OCI-M1 (cell line): ENCODE measurements around the gene ETS1.

Source experiments
- DNase-seq: peaks from one replicate; lab custom pipeline; 2025; lab: John Stamatoyannopoulos, UW

ETS1 gene

DNA sequence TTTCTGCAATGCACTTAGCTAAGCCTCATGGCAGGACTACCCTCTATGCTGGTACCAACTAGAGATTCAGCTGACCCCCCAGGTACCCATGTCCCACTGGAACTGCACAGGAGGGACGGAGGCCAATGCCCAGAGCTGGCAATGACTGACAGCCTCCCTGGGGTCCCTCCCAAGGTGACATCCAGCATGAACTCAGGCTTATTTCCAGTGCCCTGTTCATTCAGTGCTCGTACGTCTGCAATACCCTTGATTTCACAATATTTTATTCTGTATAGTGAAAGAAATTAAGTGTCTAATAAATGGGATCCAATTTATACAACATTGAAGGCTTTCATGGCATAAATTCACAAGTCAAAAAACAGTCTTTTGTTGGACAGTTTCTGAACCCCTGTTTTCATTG is 20.2 kb downstream of the ETS1 start:
- DNase-seq = no peak

DNA sequence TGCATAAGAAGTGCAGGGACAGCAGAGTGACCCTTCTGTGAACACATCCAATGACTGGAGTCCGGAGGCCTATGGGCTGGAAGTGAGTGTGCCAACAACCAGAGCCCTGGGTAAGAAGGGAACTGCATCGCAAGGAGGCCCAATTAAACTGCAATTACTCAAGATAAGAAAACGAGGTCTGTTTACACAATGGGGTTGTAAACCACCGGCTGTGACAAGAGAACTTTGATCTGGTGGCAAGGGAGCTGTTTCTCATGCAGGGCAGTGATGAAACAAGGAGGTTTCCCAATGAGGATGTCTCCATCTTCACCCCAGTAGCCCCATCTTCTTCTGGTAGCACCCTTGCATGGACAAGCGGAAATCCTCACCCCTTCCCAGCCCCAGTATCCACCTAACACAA is 21.5 kb downstream of the ETS1 start:
- no peak for DNase-seq

- DNase-seq = no peak
These were observed 22.6 kb downstream of the ETS1 start for GRCh38 chr11:128564642-128565245.

DNA sequence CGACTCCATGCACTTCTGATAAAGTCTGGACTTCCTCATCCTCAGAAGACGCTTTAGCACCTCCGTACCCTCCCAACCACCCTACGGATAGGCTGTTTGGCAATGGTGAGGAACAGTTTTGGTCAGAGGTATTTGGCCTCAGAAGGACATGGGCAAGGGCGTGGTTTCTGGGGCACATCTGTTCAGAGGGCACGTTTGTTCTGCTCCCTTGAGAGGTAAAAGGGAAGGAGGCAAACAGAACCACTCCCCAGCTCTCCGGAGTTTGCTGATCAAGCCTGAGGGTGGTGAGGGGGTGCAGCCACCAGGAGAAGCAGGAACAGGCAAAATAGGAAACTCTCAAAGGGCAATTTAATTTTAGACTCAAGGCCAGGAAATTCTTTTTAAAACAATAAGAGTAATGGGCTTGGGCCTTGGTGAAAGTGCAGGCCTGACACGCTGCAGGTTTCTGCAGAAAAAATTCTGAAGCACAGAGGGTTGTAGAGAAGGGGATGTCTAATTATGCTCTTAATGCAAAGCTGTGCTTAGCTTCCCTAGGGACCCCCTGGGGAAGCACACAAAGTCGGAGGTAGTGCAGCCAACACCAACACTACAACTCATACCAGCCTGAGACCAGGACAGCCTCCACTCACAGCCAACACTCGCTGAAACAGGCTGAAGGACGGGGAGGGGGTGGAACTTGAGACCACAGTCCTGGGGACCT is 23.3 kb downstream of the ETS1 start:
- no peak for DNase-seq

DNA sequence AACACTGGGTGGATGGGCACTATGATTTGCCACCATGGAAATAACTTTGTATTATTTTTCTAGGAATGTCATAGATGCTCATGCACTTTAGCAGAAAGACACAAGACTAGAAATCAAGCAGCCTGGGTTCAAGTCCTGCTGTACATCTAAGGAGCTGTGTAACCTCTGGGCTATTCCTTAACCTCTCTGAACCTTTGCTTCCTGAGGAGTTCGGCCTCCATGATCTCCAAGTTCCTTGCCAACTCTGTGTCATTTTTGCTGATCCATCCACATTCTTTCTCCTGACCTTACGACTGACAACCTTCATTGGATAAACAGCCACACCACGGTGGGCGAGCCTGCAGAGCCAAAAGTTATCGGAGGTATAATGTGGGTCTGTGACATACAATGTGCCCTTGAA is 24.1 kb downstream of the ETS1 start:
- DNase-seq = no peak

DNA sequence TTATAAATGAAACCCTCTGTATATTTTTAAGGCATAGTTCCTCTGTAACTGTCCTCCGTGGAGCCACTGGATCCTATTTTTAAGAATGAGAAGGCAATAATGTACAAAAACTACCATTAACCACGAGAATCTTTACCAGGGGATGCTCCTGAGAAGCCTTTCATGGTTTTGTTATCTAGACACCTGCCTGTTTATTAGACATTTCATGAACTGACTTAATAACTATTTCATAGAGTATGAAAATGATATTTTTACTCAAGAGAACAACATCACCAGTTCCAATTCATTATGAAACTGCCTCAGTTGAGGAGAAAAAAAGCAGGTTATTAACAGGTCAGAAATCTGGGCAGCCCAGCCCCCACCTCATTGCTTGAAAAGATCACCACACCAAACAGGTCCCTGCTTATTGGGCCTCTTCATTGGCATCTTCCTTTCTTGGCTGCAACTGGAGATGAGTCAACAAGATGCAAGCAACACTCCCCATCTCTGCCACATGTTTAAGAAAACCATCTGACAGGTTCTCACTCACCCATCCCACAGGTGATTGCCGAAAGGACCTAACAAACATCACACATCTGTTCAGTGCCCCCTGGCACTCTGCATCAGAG is 27.8 kb downstream of the ETS1 start:
- no peak for DNase-seq

DNA sequence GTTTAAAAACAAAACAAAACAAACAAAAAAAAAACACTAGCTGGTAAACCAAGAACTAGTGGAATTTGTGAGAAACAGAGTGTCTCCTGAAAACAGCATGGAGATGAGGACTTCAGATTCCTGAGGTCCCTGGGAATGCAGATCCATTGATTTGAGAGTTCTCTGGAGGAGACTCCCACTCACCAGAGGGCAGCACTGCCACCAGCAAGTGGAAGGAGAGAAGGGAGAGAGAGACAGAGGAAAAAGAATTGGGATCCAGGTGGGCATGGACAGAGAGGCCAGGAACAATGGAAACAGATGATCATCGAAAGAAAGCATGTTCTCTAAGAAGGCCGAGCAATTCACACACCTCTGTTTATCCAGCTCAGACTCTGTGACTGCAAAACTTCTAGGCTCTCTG is 31.8 kb downstream of the ETS1 start:
- peak; percentile 19 for DNase-seq

DNA sequence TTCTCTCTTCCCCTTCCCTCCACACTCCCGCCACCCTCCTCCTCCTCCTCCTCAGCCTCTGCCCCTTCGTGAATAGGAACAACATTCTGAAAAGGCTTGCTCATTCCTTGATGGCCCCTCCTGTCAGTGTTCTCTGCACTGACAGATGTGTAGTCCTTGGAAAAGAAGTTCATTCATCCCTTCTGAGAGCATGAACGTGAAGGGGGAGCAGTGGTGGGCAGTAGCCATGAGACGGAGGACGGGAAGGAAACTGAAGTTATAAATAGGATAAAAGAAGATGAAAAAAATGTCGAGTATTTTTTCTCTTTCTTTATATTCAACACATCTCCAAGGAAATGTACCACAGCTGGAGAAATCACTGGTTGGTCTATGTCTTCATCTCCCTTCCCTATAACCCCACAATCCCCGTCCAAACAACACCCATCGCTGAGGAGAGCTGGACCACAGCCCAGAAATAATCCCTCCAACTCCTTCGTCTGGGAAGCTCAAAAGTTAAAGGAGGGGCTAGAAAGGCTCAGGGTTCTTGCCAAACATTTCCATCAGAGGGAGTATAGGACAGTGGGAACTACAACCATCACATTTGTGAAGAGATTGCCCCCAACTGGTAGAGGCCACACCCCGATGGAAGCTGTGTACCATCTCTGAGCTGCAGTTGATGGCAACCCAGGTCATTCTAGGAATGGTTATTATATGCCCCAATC is 33.5 kb downstream of the ETS1 start:
- no peak for DNase-seq

DNA sequence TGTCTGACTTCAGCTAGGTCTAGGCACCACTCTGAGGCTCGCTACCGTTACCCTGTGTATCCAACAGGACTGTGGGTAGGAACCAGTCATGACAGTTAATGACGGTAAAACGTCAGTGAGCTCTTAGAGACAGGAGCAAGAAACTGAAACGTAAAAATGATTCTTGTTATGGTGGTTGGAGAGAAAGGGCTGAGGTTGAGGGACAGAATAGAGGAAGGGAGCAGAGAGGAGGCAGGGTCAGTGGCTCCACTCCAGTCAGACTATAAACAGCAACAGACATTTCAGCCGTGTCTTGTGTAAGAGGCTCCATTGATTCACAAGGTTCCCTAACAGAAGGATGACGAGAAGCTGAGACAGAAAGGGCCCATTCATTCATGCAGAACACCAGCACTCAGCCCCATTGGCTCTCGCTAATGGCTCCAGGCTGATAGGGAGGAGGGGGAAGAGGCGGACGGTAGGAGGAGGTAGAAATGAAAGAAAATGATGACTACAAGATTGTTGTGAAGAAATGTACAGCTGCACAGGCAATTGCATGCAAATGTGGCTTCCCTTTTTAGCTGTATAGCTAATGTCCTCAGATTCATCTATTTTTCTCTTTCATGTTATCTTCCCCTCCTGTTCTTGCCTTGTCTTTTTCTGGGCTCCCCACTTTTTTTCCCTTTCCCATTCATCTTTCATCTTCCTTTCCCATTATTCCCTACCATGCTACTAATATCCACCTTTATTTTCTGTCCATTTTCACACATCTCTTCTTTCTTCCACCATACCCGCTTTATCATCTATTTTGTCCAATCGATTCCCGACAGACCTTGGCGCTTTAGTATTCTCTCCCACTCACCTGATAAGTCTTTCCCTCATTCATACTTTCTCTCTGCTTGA is 34.3 kb downstream of the ETS1 start:
- no peak for DNase-seq

DNA sequence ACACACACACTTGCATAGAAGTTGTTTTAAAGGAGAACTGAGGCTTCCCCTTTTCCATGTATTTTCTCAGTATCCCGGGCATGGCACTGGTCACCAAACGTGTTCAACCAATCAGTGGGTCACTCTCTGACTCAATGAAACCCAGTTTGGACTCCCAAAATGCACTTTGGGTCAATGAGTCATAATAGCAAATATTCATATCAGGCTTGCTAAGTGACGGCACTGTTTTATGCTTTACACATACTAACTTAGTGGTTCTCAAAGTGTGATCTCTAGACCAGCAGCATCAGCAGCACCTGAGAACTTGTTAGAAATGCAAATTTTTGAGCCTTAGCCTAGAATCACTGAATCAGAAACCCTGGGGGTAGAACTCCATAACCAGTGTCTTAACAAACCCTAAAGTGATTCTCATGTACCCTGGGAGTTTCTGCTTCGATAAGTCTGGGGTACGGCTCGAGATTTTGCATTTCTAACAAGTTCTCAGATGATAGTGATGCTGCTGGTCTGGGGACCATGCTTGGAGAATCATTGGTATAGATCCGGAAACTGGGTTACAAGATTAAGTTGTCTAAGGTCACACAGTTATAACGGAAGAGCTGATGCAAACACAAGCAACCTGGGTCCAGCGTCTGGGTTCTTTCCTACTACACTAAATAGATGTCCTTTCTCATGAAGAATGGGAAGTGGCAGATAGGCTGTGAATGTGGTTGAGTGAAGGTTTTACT is 35.6 kb downstream of the ETS1 start:
- DNase-seq = peak; percentile 75

DNA sequence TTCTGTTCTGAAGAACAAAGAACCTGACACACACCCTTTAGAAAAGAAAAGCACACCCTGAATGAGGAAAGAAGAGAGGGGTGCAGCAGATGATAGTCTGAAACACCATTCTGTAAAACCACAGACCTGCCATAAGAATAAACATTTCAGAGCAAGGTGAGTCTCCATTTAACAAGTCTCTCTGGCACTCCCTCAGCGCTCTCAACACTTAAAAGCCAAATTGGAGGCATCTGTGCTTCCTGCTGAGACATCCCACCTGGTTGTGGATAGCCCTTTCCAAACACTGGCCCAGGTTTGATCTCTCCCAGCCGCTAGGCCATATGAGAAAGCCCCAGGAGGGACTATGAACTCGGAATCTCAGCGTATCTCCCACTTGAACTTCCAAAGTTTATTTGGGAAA is 36.3 kb downstream of the ETS1 start:
- no peak for DNase-seq

GRCh38 chr11:128550261-128550821 is 37.0 kb downstream of the ETS1 start:
- DNase-seq = no peak

DNA sequence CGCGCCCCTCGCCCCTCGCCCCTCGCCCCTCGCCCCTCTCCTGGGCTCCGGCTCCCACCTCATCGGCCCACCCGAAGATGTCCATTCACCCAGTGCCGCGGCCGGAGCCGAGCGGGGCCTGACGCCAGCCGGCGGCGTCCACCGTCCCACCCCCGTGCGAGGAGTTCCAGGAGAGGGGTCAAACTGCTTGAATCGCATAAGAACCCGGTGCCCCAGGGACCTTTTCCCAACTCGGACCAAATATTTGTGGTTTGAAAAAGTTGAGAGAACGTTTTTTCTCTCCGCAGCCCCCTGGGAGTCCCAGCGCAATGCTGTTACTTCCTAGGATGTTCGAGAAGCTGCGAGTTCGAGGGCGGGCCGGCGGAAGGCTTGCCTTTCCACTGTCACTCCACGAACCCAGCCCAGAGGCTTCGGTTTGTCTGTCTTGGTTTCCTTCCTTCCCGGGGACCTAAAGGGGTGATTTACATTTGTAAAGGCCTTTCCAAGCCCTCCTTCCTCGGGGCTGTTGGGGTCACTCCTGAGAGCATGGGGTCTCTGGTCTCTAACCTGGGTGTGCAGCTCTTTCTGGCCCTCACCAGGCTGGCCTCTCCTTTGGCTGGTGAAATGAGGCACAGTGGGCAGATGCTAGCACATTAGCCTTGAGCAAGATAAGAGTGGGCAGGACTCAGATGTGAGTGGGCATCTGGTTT is 38.0 kb downstream of the ETS1 start:
- no peak for DNase-seq

DNA sequence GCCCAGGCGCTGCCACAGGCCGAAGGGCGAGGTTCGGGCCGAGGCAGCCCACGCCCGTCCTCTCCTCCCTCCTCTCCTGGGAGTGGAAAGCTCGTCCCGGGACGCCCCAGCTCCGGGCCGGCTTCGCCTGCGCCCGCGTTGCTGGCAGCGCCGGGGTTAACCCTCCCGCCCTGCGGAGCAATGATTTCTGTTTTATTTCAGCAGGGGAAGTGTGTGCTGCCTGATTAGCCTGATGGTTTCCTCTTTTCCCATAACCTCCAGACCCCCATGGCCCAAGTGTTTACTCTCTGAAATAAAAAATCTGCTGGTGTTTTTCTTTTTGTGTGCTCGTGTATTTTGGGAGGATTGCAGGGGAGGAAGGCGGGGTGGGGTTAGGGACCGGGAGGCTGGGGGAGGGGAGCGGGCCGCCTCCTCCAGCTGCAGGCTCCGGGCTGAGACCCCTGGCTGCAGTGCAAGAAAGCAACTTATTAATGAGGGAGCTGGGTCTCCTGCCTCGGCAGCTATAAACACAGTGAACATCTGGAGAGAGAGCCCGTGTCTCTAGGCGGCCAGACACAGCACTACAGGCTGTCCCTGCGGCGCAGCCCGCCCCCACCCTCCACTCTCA is 38.6 kb downstream of the ETS1 start:
- DNase-seq = peak; percentile 62

DNA sequence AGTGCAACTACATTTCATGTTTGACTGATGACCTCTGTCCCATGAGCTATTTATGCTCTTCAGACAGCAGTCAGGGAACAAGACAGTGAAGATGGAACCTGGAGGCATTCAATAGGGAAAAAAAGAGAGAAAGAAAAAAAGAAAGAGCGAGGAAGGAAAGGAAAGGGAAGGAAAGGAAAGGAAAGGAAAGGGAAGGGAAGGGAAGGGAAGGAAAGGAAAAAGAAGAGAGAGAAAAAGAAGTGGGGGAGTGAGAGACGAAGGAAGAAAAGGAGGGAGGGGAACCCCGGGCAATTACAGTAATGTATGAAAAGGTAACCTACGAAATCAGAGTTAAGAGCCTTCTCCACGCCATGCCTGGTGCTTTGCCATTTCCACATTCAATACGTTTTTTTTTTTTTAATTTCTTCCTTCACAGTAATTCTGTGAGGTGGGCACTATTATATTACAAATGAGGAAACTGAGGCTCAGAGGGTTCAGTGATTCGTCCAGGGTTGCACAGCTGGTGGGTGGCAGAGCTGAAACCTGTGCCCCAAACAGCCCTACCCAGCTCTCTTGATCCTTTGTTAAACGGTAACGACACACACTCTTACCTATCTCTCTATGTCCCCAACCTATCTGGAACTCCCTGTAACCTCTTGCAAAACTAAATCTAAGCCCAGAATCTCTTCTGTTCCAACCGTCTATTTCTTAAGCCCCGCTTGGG is 39.3 kb downstream of the ETS1 start:
- no peak for DNase-seq

- no peak for DNase-seq
These were observed 40.4 kb downstream of the ETS1 start for GRCh38 chr11:128546916-128547315.

GRCh38 chr11:128544471-128545051 is 42.8 kb downstream of the ETS1 start:
- DNase-seq = no peak

GRCh38 chr11:128540469-128540868 is 46.9 kb downstream of the ETS1 start:
- DNase-seq = no peak

GRCh38 chr11:128536506-128536905 is 50.9 kb downstream of the ETS1 start:
- DNase-seq = no peak
